ENCODE measurements around the gene VCAM1.

DNA sequence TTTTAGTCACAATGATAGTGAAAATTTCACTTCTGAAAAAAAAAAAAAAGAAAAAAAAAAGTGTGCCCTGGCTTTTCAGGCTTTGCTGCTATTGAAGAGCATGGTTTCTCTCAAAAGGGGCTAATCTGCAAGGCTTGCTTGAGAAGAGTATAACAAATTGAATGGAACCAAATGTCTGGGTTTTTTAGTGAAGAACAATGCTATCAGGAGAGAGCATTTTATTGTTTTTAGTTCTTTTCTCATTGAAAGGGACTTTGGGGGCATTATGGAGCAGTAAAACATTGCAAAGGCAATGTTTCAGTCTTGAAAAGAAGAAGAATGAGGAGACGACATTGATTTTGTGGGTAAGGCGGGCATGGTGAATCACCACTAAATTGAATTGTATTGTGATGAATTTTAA is 28.2 kb downstream of the VCAM1 start:
- TF ChIP-seq, protein P1, sequence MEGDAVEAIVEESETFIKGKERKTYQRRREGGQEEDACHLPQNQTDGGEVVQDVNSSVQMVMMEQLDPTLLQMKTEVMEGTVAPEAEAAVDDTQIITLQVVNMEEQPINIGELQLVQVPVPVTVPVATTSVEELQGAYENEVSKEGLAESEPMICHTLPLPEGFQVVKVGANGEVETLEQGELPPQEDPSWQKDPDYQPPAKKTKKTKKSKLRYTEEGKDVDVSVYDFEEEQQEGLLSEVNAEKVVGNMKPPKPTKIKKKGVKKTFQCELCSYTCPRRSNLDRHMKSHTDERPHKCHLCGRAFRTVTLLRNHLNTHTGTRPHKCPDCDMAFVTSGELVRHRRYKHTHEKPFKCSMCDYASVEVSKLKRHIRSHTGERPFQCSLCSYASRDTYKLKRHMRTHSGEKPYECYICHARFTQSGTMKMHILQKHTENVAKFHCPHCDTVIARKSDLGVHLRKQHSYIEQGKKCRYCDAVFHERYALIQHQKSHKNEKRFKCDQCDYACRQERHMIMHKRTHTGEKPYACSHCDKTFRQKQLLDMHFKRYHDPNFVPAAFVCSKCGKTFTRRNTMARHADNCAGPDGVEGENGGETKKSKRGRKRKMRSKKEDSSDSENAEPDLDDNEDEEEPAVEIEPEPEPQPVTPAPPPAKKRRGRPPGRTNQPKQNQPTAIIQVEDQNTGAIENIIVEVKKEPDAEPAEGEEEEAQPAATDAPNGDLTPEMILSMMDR (IDR thresholded peaks at IDR 0.05): no peak
- no peak for TF ChIP-seq POLR2A (IDR thresholded peaks at IDR 0.05; ENCODE audit: low read depth)

Data from esophagus muscularis mucosa (tissue), 3 donors.